Measurements from ENCODE around the gene CCDC188.
"Not testable (repeated sequence)": the region's sequence is repeated elsewhere in the genome, so short reads cannot be mapped to it uniquely, and the experiment has no call there.

Gene CCDC188

DNA sequence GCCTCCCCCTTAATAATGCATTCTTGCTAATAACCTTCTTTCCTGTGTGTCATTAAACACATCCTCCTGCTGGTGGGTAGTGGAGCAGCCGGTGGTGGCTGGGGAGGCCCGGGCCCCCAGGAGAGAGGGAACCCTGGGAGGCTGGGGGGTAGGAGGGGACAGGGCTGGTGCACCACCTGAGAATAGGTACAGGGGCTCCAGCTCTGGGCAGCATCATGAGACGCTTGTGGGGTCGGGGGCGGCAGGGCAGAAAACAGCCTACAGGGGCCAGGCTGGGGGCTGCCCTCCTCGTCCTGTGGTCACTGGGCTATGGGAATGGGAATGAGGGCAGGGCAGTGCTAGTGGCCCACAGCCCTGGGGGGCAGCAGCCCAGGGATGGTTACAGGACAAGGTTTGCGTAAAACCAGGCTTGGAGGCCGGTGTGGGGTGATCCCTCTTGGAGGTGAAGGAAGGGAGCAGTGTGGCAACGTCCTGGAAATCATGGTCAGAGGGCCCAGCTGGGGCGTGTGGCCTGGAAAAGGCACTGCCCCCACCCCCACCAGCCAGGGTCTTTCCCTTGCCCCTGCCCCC, 18.5 kb upstream of the CCDC188 start:
- DNase-seq, result no peak

DNA sequence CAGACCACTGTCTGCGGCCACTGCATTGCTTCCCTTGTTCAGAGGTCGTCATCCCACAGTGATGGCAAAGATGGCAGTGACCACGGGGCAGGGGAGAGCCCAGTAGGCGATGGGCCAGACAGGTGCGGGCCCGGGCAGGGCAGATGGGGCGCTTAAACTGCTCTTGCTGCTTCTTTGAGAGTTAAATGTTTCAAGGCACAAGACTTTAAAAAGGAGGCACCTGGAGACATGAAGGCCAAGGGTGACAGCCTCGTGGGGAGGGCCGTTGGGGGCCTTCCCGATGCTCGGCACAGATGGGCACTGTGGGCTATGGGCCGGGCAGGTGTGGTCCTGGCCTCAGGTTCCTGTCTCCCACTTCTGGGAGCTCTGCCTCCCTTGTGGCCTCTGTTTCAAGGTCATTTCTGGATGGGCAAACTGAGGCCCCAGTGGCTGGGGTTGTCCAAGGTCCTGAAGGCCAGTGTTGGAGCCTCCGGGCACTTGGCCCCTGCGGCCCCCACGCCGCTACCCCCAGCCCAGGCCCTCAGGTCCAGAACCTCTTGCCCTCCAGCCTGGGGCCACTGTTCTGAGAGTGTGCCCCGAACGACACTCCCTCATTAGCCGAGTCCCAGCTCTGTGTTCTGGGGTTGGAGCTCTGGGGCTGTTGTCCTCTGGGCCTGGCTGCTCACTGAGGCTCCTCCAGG, 16.9 kb upstream of the CCDC188 start:
- no peak for DNase-seq

DNA sequence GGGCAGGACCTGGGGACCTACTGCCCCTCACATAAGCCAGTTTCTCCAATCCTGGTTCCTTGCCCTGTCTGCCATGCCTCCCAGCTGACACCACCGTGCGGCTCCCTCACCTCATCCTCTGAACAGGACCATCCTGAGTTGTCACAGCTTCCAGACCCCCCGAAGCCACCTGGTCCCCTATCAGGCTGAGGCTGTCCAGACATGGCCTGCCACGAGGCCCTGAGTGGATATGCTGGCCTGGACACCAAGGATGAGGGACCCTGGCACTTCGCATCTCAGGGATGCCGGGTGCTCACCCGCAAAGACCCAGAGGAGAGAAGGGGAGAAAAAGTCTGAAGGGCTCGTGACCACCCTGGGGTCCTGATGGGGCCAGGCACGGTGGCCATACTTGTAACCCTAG, 15.8 kb upstream of the CCDC188 start:
- no peak for DNase-seq

DNA sequence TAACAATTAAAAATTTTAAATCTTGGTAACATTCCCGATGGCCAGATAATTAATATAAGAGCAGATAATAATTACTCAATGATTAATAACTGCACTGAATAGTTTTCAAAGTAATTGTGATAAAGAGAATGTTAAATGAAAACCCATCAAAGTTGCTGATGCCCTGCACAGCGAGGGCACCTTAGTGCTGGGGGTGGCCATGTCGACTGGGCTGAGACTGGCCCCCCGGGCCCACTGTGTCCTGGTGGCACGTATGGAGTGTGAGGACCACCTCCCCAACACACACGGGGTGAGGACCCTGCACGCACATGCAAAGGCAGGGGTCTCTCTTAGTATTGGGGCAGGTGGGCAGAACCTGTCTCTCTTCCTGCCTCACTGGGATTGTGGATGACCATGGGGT, 15.1 kb upstream of the CCDC188 start:
- no peak for DNase-seq

DNA sequence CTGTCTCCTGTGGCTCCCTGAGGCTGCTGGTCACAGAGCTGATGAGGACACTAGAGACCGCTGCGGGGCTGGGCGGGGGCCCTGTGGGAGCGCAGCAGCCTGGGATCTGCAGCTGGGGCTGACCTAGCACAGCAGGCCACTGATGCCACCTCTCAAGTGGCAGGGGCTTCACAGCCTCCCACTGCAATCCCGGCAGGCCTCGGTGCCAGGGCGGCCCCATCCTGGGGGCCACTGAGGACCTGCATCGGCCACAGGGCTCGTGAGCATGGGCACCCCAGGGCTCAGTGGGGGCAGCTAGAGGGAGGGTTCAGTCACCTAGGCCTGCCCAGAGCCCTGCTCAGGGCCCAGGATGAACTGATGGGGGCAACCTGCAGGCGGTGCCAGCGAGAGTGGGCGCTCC, 14.6 kb upstream of the CCDC188 start:
- no peak for DNase-seq

DNA sequence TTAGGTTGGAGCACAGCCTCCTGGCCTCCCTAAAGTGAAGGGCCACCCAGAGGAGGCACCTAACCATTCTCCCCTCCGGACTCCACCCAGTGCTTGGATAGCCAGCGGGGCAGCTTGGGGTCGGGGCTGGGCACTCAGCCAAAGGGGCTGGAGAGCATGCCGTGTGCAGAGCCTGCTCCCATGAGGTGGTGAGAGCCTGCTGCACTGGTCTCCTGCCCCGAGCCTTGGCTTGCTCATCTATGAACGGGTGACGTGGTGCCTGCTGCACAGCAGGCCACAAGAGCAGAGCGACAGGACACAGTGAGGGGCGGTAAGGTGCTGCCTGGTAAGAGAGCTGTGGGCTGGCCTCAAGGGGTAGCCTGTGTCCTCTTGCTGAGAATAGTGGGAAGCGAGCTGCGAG, 14.0 kb upstream of the CCDC188 start:
- no peak for DNase-seq

DNA sequence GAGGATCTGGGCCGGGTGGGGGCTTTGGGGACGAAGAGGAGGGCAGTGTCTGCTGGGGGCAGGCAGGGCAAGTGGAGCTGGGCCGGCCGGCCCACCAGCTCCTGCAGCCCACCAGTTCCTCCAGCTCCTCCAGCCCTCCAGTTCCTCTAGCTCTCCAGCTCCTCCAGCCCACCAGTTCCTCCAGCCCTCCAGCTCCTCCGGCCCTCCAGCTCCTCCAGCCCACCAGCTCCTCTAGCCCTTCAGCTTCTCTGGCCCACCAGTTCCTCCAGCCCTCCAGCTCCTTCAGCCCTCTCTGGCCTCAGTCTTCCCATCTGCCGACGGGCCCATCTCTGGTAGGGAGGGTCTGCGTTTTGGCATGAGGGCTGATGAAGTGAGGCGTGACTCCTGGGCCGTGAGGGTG, 9.2 kb upstream of the CCDC188 start:
- DNase-seq, result no peak

DNA sequence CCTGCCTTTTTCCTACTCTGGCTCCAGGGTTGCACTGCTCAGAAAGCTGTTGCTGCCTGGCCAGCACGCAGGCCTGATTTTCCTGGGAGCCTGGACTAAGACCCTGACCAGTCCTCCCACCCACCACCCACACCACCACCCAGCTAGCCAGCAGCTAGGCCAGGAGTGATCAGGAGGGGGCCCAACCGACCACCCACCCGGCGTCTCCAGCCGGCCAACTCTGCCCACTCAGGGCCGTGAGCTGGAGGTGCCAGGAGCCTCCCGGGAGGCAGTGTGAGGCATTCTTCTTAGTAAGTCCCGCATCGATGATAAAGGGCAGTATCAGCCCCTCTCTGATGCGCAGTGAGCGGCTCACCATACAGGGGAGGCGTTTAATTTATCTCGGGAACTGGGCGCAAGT, 8.7 kb upstream of the CCDC188 start:
- not testable (repeated sequence) for DNase-seq

DNA sequence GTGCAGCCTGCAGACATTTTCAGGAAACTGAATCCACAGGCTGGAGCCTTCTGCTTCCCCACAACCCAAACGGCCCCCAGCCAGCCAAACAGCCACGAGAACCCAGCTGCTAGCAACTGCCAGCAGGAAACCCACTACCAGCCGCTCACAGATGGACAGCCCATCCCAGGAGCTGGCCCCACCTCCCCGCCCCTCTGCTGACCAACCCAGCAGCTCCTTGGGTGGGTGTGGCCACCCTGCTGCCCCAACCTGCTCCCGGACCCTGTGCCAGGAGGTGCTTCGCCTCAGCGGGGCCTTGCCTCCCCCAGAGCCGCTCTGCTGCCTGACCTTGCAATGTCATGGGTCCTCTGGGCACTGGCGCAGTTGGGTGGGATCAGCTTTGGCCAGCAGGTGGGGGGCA, 8.2 kb upstream of the CCDC188 start:
- DNase-seq, result no peak

DNA sequence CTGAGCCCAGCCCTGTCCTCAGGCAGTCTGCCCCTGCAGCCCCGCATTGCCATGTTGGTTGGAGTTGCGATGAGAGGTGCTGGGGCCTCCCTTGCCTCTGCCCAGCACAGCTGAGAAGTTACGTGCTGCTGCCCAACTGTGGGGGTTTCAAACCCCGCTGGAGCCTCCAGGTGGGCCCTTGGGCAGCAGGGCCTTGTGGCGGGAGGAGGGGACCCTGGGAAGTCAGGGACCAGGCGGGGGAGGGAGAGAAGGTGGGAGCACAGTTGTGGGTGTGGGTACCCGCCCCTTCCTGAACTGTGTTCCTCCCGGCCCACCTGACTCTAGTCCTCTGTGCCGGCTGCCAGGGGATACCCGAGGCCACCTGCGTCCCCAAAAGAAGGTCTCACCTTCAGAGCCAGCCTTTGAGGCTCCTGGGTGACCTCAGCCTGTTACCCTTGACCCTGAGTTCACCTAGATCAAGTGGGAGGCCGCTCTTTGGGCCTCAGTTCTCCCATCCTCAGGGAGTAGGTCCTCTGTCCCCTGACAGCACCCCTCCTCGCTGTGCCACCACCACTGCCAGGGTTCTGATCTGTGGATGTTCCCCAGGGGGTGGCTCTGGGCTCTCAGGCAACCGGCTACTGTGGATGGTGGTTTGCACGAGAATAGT, 7.7 kb upstream of the CCDC188 start:
- no peak for DNase-seq

DNA sequence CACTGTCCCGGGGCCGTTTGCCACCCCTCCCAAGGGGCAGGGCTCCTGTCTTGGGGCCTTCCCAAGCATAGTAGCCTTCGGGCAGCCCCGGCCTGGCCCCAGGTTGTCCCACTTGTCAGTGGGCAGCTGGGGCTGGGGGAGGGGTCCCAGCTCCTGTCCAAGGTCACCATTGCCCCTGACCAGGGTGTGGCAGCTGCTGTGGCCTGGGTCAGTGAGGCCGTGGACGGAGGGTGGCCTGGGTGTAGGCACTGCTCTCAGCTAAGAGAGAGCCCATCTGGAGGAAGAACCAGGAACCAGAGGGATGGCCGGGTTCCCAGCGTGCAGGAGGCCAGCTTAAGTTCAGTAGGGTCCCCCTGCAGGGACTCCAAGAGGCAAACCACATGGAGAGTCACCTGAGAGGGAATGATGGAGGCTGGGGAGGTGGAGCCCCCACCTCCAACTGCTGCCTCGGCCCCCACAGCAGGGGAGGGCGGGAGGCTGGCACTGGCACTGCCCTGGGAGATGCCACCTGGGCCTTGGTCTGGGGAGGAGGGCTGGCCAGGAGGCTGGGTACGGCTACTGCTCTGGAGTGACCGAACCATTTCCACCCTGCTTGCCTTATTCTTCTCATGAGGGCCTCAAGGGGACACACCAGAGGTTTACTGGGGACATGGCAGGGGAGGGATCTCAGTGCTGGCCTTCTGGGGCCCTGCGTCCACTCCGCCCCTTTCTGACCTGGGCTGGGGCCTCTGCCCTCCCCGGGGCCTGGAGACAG, 6.8 kb upstream of the CCDC188 start:
- DNase-seq, result no peak

DNA sequence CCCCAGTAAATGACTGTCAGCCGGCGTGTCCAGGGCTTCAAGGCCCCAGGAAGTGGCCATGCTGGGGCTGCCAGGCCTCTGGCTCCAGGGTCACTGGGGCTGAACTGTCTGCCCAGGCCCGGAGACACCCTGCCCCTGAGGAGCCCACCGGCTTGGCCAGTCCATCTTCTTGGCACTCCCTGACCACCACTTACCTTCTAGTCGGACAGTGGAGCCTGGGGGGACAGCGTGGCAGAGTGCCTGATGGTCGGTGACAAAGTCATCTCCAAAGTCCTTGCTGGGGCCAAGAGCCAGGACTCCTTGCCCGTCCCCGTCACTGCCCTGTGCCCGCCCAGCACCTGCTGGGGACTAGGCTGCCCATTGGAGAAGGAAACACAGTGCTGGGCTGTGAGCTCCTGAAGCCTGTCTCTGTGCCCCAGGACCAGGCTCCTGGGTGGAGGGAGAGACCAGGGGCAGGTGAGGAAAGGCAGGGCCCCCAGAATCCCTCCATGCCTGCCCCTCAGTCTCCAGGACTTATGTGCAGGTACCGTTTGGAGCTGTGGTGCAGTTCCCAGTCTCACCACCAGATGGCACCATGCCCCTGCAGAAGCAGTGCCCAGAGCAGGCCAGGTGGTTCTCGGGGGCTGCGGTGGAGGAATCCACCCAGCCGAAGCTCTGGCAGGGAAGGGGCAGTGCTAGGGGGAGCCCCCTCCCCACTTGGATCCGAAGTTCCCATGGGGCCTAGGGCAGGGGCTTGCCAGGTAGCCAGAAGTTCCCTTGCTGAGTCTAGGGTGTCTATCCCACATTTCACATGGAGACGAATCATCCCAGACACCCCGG, 6.0 kb upstream of the CCDC188 start:
- DNase-seq, result peak; percentile 45

DNA sequence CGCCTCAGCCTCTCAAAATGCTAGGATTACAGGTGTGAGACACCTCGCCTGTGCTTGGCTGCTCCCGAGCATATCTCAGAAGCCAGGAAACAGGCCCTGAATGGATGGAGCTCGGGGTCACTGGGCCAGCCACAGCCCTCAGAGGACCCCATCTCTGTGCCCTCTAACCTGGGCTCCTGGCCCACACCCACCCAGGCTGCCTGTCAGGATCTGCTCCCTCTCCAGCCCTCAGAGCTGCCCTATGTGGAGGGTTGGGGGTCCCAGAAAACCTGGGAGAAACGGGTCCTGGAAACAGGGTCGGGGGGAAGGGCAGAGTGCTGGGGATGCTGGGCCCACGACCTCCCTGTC, 5.2 kb upstream of the CCDC188 start:
- DNase-seq, result no peak

DNA sequence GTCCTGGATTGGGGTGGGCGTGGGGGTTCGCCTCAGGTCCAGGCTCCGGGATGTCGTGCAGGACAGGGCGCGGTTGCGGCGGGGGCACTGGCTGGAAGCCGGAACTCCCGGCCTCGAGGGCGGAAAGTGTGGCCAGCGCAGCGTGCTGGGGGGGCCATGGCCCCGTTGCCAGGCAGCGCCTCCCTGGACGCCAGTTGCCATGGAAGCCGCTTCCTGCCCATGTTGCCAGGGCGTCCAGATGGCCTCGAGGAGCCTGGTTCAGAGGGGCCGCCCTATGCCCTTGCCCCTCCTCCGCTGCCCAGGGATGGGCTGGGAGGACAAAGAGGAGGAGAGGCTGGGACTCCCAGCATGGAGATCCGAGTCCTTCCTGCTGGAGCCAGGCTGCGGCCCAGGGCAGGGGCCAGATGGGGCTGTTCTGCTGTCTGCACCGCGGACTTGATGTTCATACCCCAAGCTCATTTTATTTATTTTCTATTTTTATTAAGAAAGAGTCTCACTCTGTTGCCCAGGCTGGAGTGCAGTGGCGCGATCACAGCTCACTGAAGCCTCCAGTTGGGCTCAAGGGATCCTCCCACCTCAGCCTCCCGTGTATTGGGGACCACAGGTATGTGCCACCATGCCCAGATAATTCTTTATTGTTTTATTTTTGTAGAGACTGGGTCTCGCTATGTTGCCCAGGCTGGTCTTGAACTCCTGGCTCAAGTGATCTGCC, 4.6 kb upstream of the CCDC188 start:
- DNase-seq, result no peak

DNA sequence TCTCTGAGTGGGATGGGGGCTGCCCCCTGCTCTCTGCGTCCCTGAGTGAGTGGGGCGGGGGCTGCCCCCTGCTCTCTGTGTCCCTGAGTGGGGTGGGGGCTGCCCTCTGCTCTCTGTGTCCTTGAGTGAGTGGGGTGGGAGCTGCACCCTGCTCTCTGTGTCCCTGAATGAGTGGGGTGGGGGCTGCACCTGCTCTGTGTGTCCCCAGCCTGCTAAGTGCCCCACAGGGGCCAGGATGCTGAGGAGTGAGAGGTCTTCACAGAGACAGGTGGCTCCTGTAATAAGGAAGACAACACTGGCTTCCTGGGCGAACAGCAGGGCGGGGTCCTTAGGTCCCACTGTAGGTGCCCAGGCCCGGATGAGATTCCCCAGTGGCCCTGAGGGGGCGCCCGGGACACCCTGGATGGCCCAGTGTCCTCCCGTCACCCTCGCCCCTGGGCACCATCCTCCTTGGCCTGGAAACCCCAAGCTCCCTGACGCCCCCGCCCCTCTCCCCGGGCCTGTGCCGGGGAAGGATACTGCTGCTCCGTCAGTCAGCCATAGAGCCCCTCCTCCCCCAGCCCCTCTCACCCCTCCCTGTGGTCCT, 3.8 kb upstream of the CCDC188 start:
- no peak for DNase-seq

DNA sequence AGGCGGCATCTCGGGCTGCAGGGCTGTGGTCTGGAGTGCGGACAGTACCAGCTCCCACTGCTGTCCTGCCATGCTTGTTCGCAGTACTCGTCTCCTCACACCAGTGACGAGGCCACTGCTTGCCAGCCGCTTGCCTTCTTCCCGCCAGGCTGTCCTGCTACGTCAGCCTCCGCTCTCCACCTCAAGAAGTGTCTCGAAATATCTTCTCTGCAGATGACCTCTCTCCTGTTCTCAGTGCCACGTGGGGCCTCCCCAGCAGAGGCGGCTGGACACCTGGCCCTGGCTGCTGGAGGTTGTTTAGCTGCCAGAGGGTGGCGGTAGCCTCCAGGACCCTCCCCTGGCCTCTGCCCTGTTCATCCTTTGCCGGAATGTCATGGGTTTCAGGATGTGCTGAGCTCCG, 3.1 kb upstream of the CCDC188 start:
- no peak for DNase-seq

DNA sequence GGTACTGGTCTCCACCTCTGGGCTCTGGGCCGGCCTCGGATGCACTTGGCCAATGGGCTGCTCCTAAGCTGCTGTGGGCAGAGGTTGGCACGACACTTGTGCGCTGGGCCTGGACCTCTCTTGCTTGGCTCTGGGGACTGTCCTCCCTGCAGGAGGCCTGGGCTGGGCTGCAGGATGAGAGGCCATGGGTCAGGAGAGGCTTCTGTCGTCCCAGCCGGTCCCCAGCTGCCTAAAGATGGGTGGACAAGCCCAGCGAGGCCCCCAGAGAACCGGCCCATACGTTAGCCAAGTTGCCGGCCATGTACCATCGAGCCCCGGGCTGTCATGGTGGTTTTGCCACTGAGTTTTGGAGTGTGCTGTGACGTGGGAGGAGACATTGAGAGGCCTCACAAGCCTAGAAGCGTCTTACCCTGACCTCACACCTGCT, 1.6 kb upstream of the CCDC188 start:
- no peak for DNase-seq

DNA sequence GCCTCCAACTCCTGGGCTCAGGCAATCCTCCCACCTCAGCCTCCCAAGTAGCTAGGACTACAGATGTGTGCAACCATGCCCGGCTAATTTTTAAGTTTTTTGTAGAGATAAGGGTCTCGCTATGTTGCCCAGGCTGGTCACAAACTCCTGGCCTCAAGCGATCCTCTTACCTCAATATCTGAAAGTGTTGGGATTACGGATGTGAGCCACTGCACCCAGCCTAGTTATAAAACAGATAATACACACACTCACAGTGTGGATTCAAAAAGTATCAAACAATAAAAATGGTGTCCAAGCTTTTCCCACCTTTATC, 377 bp upstream of the CCDC188 start:
- DNase-seq, result no peak

DNA sequence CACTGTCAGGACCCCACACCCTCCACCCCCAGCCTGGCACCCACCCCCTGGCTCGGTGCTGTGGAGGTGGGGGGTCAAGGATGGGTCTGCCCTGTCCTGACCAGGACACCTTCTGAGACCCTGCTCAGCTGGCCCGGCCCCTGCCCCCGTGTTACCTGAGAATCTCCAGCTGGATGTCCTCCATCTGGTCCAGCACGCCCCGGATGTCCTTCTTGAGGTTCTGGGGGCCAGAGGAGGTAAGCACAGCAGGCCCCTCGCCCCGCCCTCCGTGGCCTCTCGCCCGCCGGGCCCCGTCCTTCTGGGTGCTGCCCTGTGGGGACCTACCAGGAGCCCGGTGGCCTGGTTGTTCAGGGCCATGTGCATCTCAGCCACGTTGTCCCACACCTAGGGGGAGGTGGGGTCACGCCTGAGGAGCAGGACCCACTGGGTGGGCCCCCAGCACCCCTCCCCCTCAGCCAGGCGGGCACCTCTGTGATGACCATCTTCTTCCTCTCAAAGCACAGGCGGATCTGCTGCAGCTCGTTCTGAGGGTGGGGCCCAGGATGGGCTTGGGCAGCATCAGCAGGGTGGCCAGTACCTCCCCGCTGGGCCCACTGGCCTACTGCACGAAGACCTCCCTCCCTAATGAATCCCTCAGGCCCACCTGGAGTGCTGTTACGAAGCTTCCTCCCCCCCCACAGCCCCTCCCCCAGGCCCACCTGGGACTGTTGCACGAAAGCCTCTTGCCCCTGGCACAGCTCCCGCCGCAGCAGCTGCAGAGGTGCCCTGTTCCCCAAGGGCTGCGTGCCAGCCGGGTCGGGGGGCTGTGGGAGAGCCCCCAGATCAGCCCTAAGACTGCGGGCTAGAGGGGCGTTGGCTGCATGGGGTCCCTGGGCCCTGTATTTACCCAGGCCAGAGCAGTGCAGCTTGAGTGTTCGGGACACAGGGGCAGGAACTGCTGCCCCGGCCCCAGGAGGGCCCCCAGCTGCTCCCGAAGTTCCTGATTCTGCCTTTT, 1.3 kb downstream of the CCDC188 start:
- DNase-seq, result no peak

DNA sequence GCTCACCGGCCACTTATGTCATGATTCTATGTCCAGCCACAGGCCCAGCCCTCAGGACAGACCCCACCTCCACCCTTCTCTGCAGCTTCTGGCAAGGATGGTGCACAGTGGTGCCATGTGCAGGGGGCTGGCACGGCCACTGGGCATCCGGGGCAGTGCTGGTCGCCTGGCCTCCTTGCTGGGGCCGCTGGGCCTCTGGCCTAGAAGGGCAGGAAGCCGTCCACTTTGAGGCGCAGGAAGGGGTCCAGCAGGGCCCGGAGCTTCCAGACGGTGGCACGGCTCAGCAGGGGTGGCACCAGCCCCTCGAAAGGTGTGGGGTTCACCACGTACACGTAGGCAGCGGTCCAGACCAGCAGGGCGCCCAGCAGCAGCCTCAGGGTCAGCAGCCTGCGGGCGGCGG, 2.4 kb downstream of the CCDC188 start:
- no peak for DNase-seq
